Natural killer cell treated with Interleukin-12 subunit alpha and Interleukin-12 subunit beta and Interleukin-15 and Interleukin-18, amount 100 ng/mL, for 72 hours (primary cell): ENCODE measurements around the gene SV2C. TPM values are rescaled to one million over a fixed set of nuclear protein-coding genes. Genes with fewer than 3 reads are reported as not detected.
A peak's percentile ranks its signal among the peaks of the same experiment; 100 is the strongest.

Source experiments
- ATAC-seq, 2 donors: fragments of 150-1000 bp; cut with Tn5 transposase in 1 of 2; sonication (Bioruptor Pico), chemical (Tn5 transposase) in 1 of 2; 2 replicates each; pipeline ENCODE4 v1.10.0; 2021
- DNase-seq: peaks from one replicate; pipeline ENCODE4 v3.0.0; 2022; ENCODE audit warnings: low spot score
- H3K27ac Mint-ChIP-seq, 2 donors: 1 replicate in 1 of 2; 2 replicates in 1 of 2; pipeline ENCODE4 v1.8.0; 2022; ENCODE audit warnings: mixed read lengths in 2 of 2, mild to moderate bottlenecking in 1 of 2, moderate library complexity in 1 of 2
- H3K27me3 Mint-ChIP-seq, 2 donors: 1 replicate in 1 of 2; 2 replicates in 1 of 2; pipeline ENCODE4 v1.8.0; 2022; ENCODE audit warnings: mixed read lengths in 2 of 2
- H3K36me3 Mint-ChIP-seq: one replicate; pipeline ENCODE4 v1.8.0; 2022; ENCODE audit warnings: mixed read lengths
- H3K4me1 Mint-ChIP-seq, 2 donors: 1 replicate in 1 of 2; 2 replicates in 1 of 2; pipeline ENCODE4 v1.8.0; 2022; ENCODE audit warnings: low read depth in 2 of 2, mixed read lengths in 2 of 2, mild to moderate bottlenecking in 1 of 2
- H3K4me3 Mint-ChIP-seq: one replicate; pipeline ENCODE4 v1.8.0; 2022; ENCODE audit warnings: mixed read lengths
- H3K9me3 Mint-ChIP-seq: 2 replicates; pipeline ENCODE4 v1.8.0; 2022; ENCODE audit warnings: mixed read lengths
- total RNA-seq, 2 donors: library from RNA; stranded (reverse); gene quantifications; one replicate each; pipeline ENCODE4 v1.2.3, GENCODE V29; 2022

Gene SV2C
- total RNA-seq, 2 donors from 2014 or later, result 0.06 TPM; not detected in 1

- no peak for ATAC-seq
- Mint-ChIP-seq H3K36me3 (no peaks in the 10 kb centered on the region), H3K27ac (no peak overlapping the region), H3K27me3 (peaks cover 0 to 6% of the 10 kb centered on the region in 2 donors), H3K4me1 (peaks cover 5 to 6% of the 10 kb centered on the region in 2 donors), H3K4me3 (no peak overlapping the region), H3K9me3 (no peaks in the 10 kb centered on the region)
- no peak for DNase-seq
These were observed 162.4 kb downstream of the SV2C start for GRCh38 chr5:76245590-76245989.

- H3K4me1 Mint-ChIP-seq, result no peaks in the 10 kb centered on the region
- no peak for ATAC-seq
- no peak for DNase-seq
- H3K9me3 Mint-ChIP-seq, result no peaks in the 10 kb centered on the region
- H3K27me3 Mint-ChIP-seq, result peaks cover 0 to 6% of the 10 kb centered on the region in 2 donors
- H3K4me3 Mint-ChIP-seq, result no peak overlapping the region
- H3K27ac Mint-ChIP-seq, result no peak overlapping the region
- H3K36me3 Mint-ChIP-seq, result no peaks in the 10 kb centered on the region
These were observed 166.4 kb downstream of the SV2C start for GRCh38 chr5:76249621-76250020.

GRCh38 chr5:76250463-76250862 is 167.3 kb downstream of the SV2C start:
- no peaks in the 10 kb centered on the region for H3K36me3 Mint-ChIP-seq
- no peaks in the 10 kb centered on the region for H3K9me3 Mint-ChIP-seq
- DNase-seq (no peak), ATAC-seq (no peak)
- H3K27me3 Mint-ChIP-seq, result peaks cover 0 to 9% of the 10 kb centered on the region in 2 donors
- H3K4me3 Mint-ChIP-seq, result no peak overlapping the region
- no peaks in the 10 kb centered on the region for H3K4me1 Mint-ChIP-seq
- no peak overlapping the region for H3K27ac Mint-ChIP-seq

GRCh38 chr5:76251656-76252055 is 168.5 kb downstream of the SV2C start:
- no peaks in the 10 kb centered on the region for H3K36me3 Mint-ChIP-seq
- H3K4me3 Mint-ChIP-seq, result no peak overlapping the region
- no peaks in the 10 kb centered on the region for H3K4me1 Mint-ChIP-seq
- ATAC-seq (no peak), DNase-seq (no peak)
- peaks cover 0 to 13% of the 10 kb centered on the region in 2 donors for H3K27me3 Mint-ChIP-seq
- H3K27ac Mint-ChIP-seq, result no peak overlapping the region
- no peaks in the 10 kb centered on the region for H3K9me3 Mint-ChIP-seq

GRCh38 chr5:76252437-76252836 is 169.3 kb downstream of the SV2C start:
- H3K4me1 Mint-ChIP-seq, result no peaks in the 10 kb centered on the region
- H3K9me3 Mint-ChIP-seq, result no peaks in the 10 kb centered on the region
- H3K36me3 Mint-ChIP-seq, result no peaks in the 10 kb centered on the region
- H3K27ac Mint-ChIP-seq, result no peak overlapping the region
- peaks cover 0 to 13% of the 10 kb centered on the region in 2 donors for H3K27me3 Mint-ChIP-seq
- no peak for DNase-seq
- no peak overlapping the region for H3K4me3 Mint-ChIP-seq
- no peak for ATAC-seq

- Mint-ChIP-seq H3K4me3 (no peak overlapping the region), H3K27me3 (peaks cover 0 to 10% of the 10 kb centered on the region in 2 donors), H3K36me3 (no peaks in the 10 kb centered on the region), H3K9me3 (no peaks in the 10 kb centered on the region), H3K4me1 (no peaks in the 10 kb centered on the region), H3K27ac (peak overlapping the region in 1 of 2 donors; percentile 69)
- ATAC-seq, result peak; percentile 89 to 91
- peak; percentile 77 for DNase-seq
These were observed 173.1 kb downstream of the SV2C start for GRCh38 chr5:76256116-76256889.

GRCh38 chr5:76257225-76257833 is 174.1 kb downstream of the SV2C start:
- Mint-ChIP-seq H3K9me3 (peaks cover under 1% of the 10 kb centered on the region), H3K4me1 (no peaks in the 10 kb centered on the region), H3K36me3 (peaks cover 2% of the 10 kb centered on the region), H3K27ac (no peak overlapping the region), H3K27me3 (peaks cover 0 to 9% of the 10 kb centered on the region in 2 donors), H3K4me3 (no peak overlapping the region)
- DNase-seq (no peak), ATAC-seq (peak; percentile 56 to 61)

- Mint-ChIP-seq H3K27ac (no peak overlapping the region), H3K9me3 (peaks cover 6% of the 10 kb centered on the region), H3K4me3 (no peak overlapping the region), H3K27me3 (peaks cover 0 to 7% of the 10 kb centered on the region in 2 donors), H3K36me3 (peaks cover 8% of the 10 kb centered on the region), H3K4me1 (peaks cover 3% of the 10 kb centered on the region in 2 donors)
- DNase-seq (no peak), ATAC-seq (peak; percentile 60 to 63)
These were observed 174.7 kb downstream of the SV2C start for GRCh38 chr5:76257897-76258296.

- H3K4me1 Mint-ChIP-seq, result peaks cover 24 to 32% of the 10 kb centered on the region in 2 donors
- no peak for DNase-seq
- H3K27ac Mint-ChIP-seq, result no peak overlapping the region
- H3K4me3 Mint-ChIP-seq, result no peak overlapping the region
- no peak for ATAC-seq
- peaks cover 10% of the 10 kb centered on the region for H3K9me3 Mint-ChIP-seq
- H3K27me3 Mint-ChIP-seq, result peaks cover 0 to 2% of the 10 kb centered on the region in 2 donors
- peaks cover 21% of the 10 kb centered on the region for H3K36me3 Mint-ChIP-seq
These were observed 181.5 kb downstream of the SV2C start for GRCh38 chr5:76264681-76265080.

GRCh38 chr5:76269259-76269931 is 186.2 kb downstream of the SV2C start:
- H3K9me3 Mint-ChIP-seq, result no peaks in the 10 kb centered on the region
- DNase-seq (peak; percentile 71), ATAC-seq (peak; percentile 92 to 96)
- H3K27me3 Mint-ChIP-seq, result peaks cover 0 to 2% of the 10 kb centered on the region in 2 donors
- peak overlapping the region; percentile 96 to 99 for H3K27ac Mint-ChIP-seq
- H3K36me3 Mint-ChIP-seq, result no peaks in the 10 kb centered on the region
- H3K4me3 Mint-ChIP-seq, result peak overlapping the region; percentile 90
- H3K4me1 Mint-ChIP-seq, result peaks cover 38 to 46% of the 10 kb centered on the region in 2 donors

GRCh38 chr5:76269932-76270610 is 186.9 kb downstream of the SV2C start:
- DNase-seq (peak; percentile 65), ATAC-seq (peak; percentile 85 to 89)
- peaks cover 0 to 2% of the 10 kb centered on the region in 2 donors for H3K27me3 Mint-ChIP-seq
- H3K36me3 Mint-ChIP-seq, result no peaks in the 10 kb centered on the region
- peaks cover 38 to 46% of the 10 kb centered on the region in 2 donors for H3K4me1 Mint-ChIP-seq
- H3K27ac Mint-ChIP-seq, result peak overlapping the region; percentile 96 to 99
- peak overlapping the region; percentile 90 for H3K4me3 Mint-ChIP-seq
- no peaks in the 10 kb centered on the region for H3K9me3 Mint-ChIP-seq

GRCh38 chr5:76271836-76272235 is 188.7 kb downstream of the SV2C start:
- Mint-ChIP-seq H3K36me3 (no peaks in the 10 kb centered on the region), H3K27ac (no peak overlapping the region), H3K4me1 (peaks cover 35 to 40% of the 10 kb centered on the region in 2 donors), H3K4me3 (no peak overlapping the region), H3K27me3 (peaks cover 0 to 2% of the 10 kb centered on the region in 2 donors), H3K9me3 (no peaks in the 10 kb centered on the region)
- DNase-seq, result no peak
- no peak for ATAC-seq

GRCh38 chr5:76273206-76273885 is 190.2 kb downstream of the SV2C start:
- peak overlapping the region in 1 of 2 donors; percentile 22 for H3K27ac Mint-ChIP-seq
- ATAC-seq (no peak), DNase-seq (no peak)
- no peak overlapping the region for H3K4me3 Mint-ChIP-seq
- peaks cover 26 to 29% of the 10 kb centered on the region in 2 donors for H3K4me1 Mint-ChIP-seq
- no peaks in the 10 kb centered on the region for H3K27me3 Mint-ChIP-seq
- no peaks in the 10 kb centered on the region for H3K36me3 Mint-ChIP-seq
- no peaks in the 10 kb centered on the region for H3K9me3 Mint-ChIP-seq
